Astrocyte (in vitro differentiated cells and primary cell): ENCODE data around the gene ITPKB. TPM values are rescaled to one million over a fixed set of nuclear protein-coding genes. Genes with fewer than 3 reads are reported as not detected.

Source experiments
- DNase-seq: peaks from one replicate; pipeline ENCODE4 v3.0.0-alpha.2; 2010; ENCODE audit warnings: low read depth
- FAIRE-seq: peaks from 2 replicates; lab custom pipeline; 2011; peaks lifted over from hg19 to GRCh38; lab: Jason Lieb, UNC
- H2AFZ ChIP-seq: 2 replicates; pipeline ENCODE4 v1.6.0; 2012; ENCODE audit warnings: low read depth, low read length, inconsistent platforms
- H3K27ac ChIP-seq: 2 replicates; pipeline ENCODE4 v1.5.1; 2011; ENCODE audit warnings: low read depth, low read length, inconsistent platforms
- H3K27me3 ChIP-seq: 2 replicates; pipeline ENCODE4 v1.6.0; 2011; ENCODE audit warnings: low read length, inconsistent platforms; ENCODE audit not compliant: insufficient read depth
- H3K36me3 ChIP-seq: 2 replicates; pipeline ENCODE4 v1.5.1; 2011; ENCODE audit warnings: low read length, inconsistent platforms; ENCODE audit not compliant: insufficient read depth
- H3K4me1 ChIP-seq: 2 replicates; pipeline ENCODE4 v1.5.1; 2011; ENCODE audit warnings: low read length, inconsistent platforms; ENCODE audit not compliant: insufficient read depth
- H3K4me2 ChIP-seq: 2 replicates; pipeline ENCODE4 v1.6.0; 2012; ENCODE audit warnings: low read length, inconsistent platforms
- H3K4me3 ChIP-seq: 2 replicates; pipeline ENCODE4 v1.5.1; 2011; ENCODE audit warnings: low read depth, mild to moderate bottlenecking, low read length, inconsistent platforms; ENCODE audit not compliant: insufficient read depth
- H3K79me2 ChIP-seq: 2 replicates; pipeline ENCODE4 v1.6.0; 2012; ENCODE audit warnings: mild to moderate bottlenecking, low read length, inconsistent platforms; ENCODE audit not compliant: insufficient read depth
- H3K9ac ChIP-seq: 2 replicates; pipeline ENCODE4 v1.6.0; 2012; ENCODE audit warnings: mild to moderate bottlenecking, low read length, inconsistent platforms
- H3K9me3 ChIP-seq: 2 replicates; pipeline ENCODE4 v1.5.1; 2012; ENCODE audit warnings: low read depth, mild to moderate bottlenecking, low read length, inconsistent platforms; ENCODE audit not compliant: insufficient read depth
- H4K20me1 ChIP-seq: 2 replicates; pipeline ENCODE4 v1.6.0; 2012; ENCODE audit warnings: low read length, inconsistent platforms; ENCODE audit not compliant: insufficient read depth
- H3K27ac Mint-ChIP-seq: one replicate; pipeline ENCODE4 v1.8.0; 2021; ENCODE audit warnings: mild to moderate bottlenecking, mixed read lengths; ENCODE audit not compliant: unreplicated experiment
- H3K27me3 Mint-ChIP-seq: one replicate; pipeline ENCODE4 v1.8.0; 2021; ENCODE audit warnings: low read depth, mixed read lengths; ENCODE audit not compliant: unreplicated experiment
- H3K36me3 Mint-ChIP-seq: one replicate; pipeline ENCODE4 v1.8.0; 2021; ENCODE audit warnings: low read depth, mixed read lengths; ENCODE audit not compliant: unreplicated experiment
- H3K4me1 Mint-ChIP-seq: one replicate; pipeline ENCODE4 v1.8.0; 2021; ENCODE audit warnings: low read depth, mixed read lengths; ENCODE audit not compliant: unreplicated experiment
- H3K4me3 Mint-ChIP-seq: one replicate; pipeline ENCODE4 v1.8.0; 2021; ENCODE audit warnings: mild to moderate bottlenecking, moderate library complexity, mixed read lengths; ENCODE audit not compliant: unreplicated experiment
- H3K9me3 Mint-ChIP-seq: one replicate; pipeline ENCODE4 v1.8.0; 2021; ENCODE audit warnings: mild to moderate bottlenecking, mixed read lengths; ENCODE audit not compliant: unreplicated experiment
- CTCF ChIP-seq: IDR thresholded peaks from 2 replicates; pipeline ENCODE4 v1.5.1; 2011; ENCODE audit warnings: low read depth, mild to moderate bottlenecking, inconsistent platforms, low read length, moderate library complexity; ENCODE audit not compliant: insufficient read depth
- EZH2 ChIP-seq: IDR thresholded peaks from 2 replicates; pipeline ENCODE4 v1.6.1; 2012; ENCODE audit warnings: mild to moderate bottlenecking, low read length, inconsistent platforms; ENCODE audit not compliant: insufficient read depth
- total RNA-seq: library from RNA; stranded (reverse); gene quantifications from 2 replicates; pipeline ENCODE4 v1.2.1, GENCODE V29; 2021

Gene ITPKB
- total RNA-seq, 1 donor from 2014 or later: 10.5 TPM

GRCh38 chr1:226596531-226597165 is 142.4 kb downstream of the ITPKB start:
- H3K9me3 Mint-ChIP-seq: peaks cover 16% of the 10 kb centered on the region
- no peak overlapping the region for H3K27ac ChIP-seq

GRCh38 chr1:226593541-226593940 is 145.5 kb downstream of the ITPKB start:
- DNase-seq (no peak), FAIRE-seq (no peak)
- Histone ChIP-seq H4K20me1 (no peaks in the 10 kb centered on the region), H3K4me2 (no peak overlapping the region), H3K36me3 (no peaks in the 10 kb centered on the region), H3K79me2 (no peaks in the 10 kb centered on the region), H3K9ac (no peak overlapping the region), H3K4me3 (no peak overlapping the region), H3K4me1 (no peaks in the 10 kb centered on the region), H3K27ac (no peak overlapping the region), H2AFZ (no peak overlapping the region), H3K27me3 (peaks cover 7% of the 10 kb centered on the region), H3K9me3 (no peaks in the 10 kb centered on the region)
- Mint-ChIP-seq H3K36me3 (peaks cover 6% of the 10 kb centered on the region), H3K4me3 (no peak overlapping the region), H3K4me1 (peaks cover 15% of the 10 kb centered on the region), H3K9me3 (peaks cover 16% of the 10 kb centered on the region), H3K27me3 (peaks cover 45% of the 10 kb centered on the region), H3K27ac (peak overlapping the region; percentile 34)
- no peak for TF ChIP-seq EZH2
- TF ChIP-seq CTCF: no peak

More at GRCh38 chr1:226596531-226597165, 142.4 kb downstream of the ITPKB start:
- no peaks in the 10 kb centered on the region for H3K4me1 Mint-ChIP-seq
- Histone ChIP-seq H3K9ac (no peak overlapping the region), H3K4me2 (no peak overlapping the region), H2AFZ (no peak overlapping the region), H3K4me3 (no peak overlapping the region), H3K79me2 (no peaks in the 10 kb centered on the region), H3K9me3 (no peaks in the 10 kb centered on the region), H3K36me3 (no peaks in the 10 kb centered on the region), H4K20me1 (no peaks in the 10 kb centered on the region), H3K27me3 (peaks cover 9% of the 10 kb centered on the region), H3K4me1 (no peaks in the 10 kb centered on the region)
- peaks cover 6% of the 10 kb centered on the region for H3K36me3 Mint-ChIP-seq
- FAIRE-seq (no peak), DNase-seq (no peak)
- no peak for TF ChIP-seq CTCF
- no peak for TF ChIP-seq EZH2
- H3K4me3 Mint-ChIP-seq: no peak overlapping the region
- no peak overlapping the region for H3K27ac Mint-ChIP-seq
- peaks cover 40% of the 10 kb centered on the region for H3K27me3 Mint-ChIP-seq

GRCh38 chr1:226590614-226591013 is 148.5 kb downstream of the ITPKB start:
- Histone ChIP-seq H3K4me1 (no peaks in the 10 kb centered on the region), H3K36me3 (no peaks in the 10 kb centered on the region), H3K4me2 (no peak overlapping the region), H3K9ac (no peak overlapping the region), H3K27ac (no peak overlapping the region), H3K27me3 (peaks cover 6% of the 10 kb centered on the region), H2AFZ (no peak overlapping the region), H3K4me3 (no peak overlapping the region), H3K79me2 (no peaks in the 10 kb centered on the region), H4K20me1 (no peaks in the 10 kb centered on the region), H3K9me3 (no peaks in the 10 kb centered on the region)
- Mint-ChIP-seq H3K27ac (no peak overlapping the region), H3K27me3 (peaks cover 49% of the 10 kb centered on the region), H3K4me1 (peaks cover 18% of the 10 kb centered on the region), H3K9me3 (peaks cover 11% of the 10 kb centered on the region), H3K36me3 (peaks cover 5% of the 10 kb centered on the region), H3K4me3 (no peak overlapping the region)
- no peak for FAIRE-seq
- TF ChIP-seq EZH2 (no peak), CTCF (no peak)
- DNase-seq: no peak
